MCF 10A (cell line): Measurements from ENCODE around the gene GRID2IP. TPM values are rescaled to one million over a fixed set of nuclear protein-coding genes. Genes with fewer than 3 reads are reported as not detected.
"Not testable (repeated sequence)": the region's sequence is repeated elsewhere in the genome, so short reads cannot be mapped to it uniquely, and the experiment has no call there.

Source experiments
- BruUV-seq: library from RNA; stranded (reverse); fragments of 400-500 nt; replicated peaks from 2 replicates; lab custom pipeline; 2021; lab: Mats Ljungman, UMichigan
- CTCF ChIA-PET: fragments of 300-600 bp; sonication (Branson Sonifier 250); formaldehyde crosslinking; extraction: SDS; loops from one replicate; lab custom pipeline; 2021; ENCODE audit warnings: antibody characterized with exemption, inconsistent platforms; lab: Yijun Ruan, JAX
- POLR2A ChIA-PET: fragments of 300-600, 350-650 bp; sonication (Branson Sonifier 250); formaldehyde crosslinking; extraction: SDS; loops from one replicate; lab custom pipeline; 2020; ENCODE audit warnings: antibody characterized with exemption, inconsistent platforms; lab: Yijun Ruan, JAX
- DNase-seq: peaks from one replicate; pipeline ENCODE4 v3.0.0-alpha.2; 2018; ENCODE audit not compliant: unreplicated experiment
- H3K27ac Mint-ChIP-seq: one replicate; pipeline ENCODE4 v1.8.0; 2022; ENCODE audit warnings: mild to moderate bottlenecking, low read depth, mixed read lengths; ENCODE audit not compliant: unreplicated experiment
- H3K27me3 Mint-ChIP-seq: one replicate; pipeline ENCODE4 v1.8.0; 2022; ENCODE audit warnings: mixed read lengths; ENCODE audit not compliant: insufficient read depth, unreplicated experiment
- H3K36me3 Mint-ChIP-seq: one replicate; pipeline ENCODE4 v1.8.0; 2022; ENCODE audit warnings: mild to moderate bottlenecking, moderate library complexity, mixed read lengths; ENCODE audit not compliant: insufficient read depth, unreplicated experiment
- H3K4me1 Mint-ChIP-seq: one replicate; pipeline ENCODE4 v1.8.0; 2022; ENCODE audit warnings: mixed read lengths; ENCODE audit not compliant: insufficient read depth, unreplicated experiment
- H3K4me3 Mint-ChIP-seq: one replicate; pipeline ENCODE4 v1.8.0; 2022; ENCODE audit warnings: mild to moderate bottlenecking, moderate library complexity, mixed read lengths; ENCODE audit not compliant: unreplicated experiment
- H3K9me3 Mint-ChIP-seq: one replicate; pipeline ENCODE4 v1.8.0; 2022; ENCODE audit warnings: mixed read lengths; ENCODE audit not compliant: unreplicated experiment
- CTCF ChIP-seq: fragments of 200-600 bp; IDR thresholded peaks from one replicate; pipeline ENCODE4 v1.8.0; 2022; ENCODE audit warnings: antibody characterized with exemption, mild to moderate bottlenecking; ENCODE audit not compliant: unreplicated experiment
- intact Hi-C: fragments of 100-400 bp; cut with micrococcal nuclease; formaldehyde crosslinking; loops from 2 replicates; pipeline ENCODE4 v1.14.1; 2022
- total RNA-seq: library from RNA; stranded (reverse); gene quantifications from 2 replicates; pipeline ENCODE4 v1.2.3, GENCODE V29; 2022

Gene GRID2IP
- total RNA-seq, 1 experiment from 2014 or later, result not detected

DNA sequence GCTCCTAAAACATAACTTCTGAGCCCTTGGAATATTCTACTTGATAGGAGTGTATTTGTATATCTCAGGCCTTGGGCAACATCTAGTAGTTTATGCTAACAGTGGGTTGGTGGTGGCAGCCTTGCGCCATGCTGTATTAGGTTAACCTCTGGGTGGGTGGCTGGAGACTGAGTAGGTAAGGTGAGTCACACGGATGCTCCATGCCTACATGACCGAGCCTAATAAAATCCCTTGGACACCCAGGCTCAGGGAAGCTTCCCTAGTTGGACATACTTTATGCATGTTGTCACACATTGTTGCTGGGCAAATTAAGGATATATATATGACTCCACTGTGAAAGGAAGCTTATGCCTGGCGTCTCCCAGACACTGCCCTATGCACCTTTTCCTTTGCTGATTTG is 97.5 kb downstream of the GRID2IP start:
- Mint-ChIP-seq H3K4me1 (peaks cover 16% of the 10 kb centered on the region), H3K9me3 (no peaks in the 10 kb centered on the region), H3K27me3 (no peaks in the 10 kb centered on the region), H3K4me3 (no peak overlapping the region), H3K27ac (peak overlapping the region; percentile 19), H3K36me3 (peaks cover 6% of the 10 kb centered on the region)
- CTCF ChIA-PET, result interaction anchor here (0.9 to 1.4 kb wide), 3 partner anchors 9 to 26 kb away, joined by 3 to 4 read pairs (median 3); no protein-coding TSS in a partner anchor
- DNase-seq, result peak; percentile 81
- TF ChIP-seq CTCF, result no peak
- no TSS peak for BruUV-seq
- POLR2A ChIA-PET, result interaction anchor here (0.6 to 1.3 kb wide), 5 partner anchors 9 to 22 kb away, joined by 3 to 4 read pairs (median 3); no protein-coding TSS in a partner anchor
- intact Hi-C loops, result no loop called here

GRCh38 chr7:6451224-6451705 is 100.0 kb downstream of the GRID2IP start:
- peaks cover 16% of the 10 kb centered on the region for H3K4me1 Mint-ChIP-seq
- H3K27ac Mint-ChIP-seq, result no peak overlapping the region
- intact Hi-C loops, result no loop called here
- no peak for DNase-seq
- TF ChIP-seq CTCF, result no peak
- H3K9me3 Mint-ChIP-seq, result no peaks in the 10 kb centered on the region
- no peak overlapping the region for H3K4me3 Mint-ChIP-seq
- no peaks in the 10 kb centered on the region for H3K27me3 Mint-ChIP-seq
- ChIA-PET CTCF (interaction anchor here (0.6 kb wide), 2 partner anchors 730 to 1709 kb away, joined by 3 to 4 read pairs; no protein-coding TSS in a partner anchor), POLR2A (no interaction called here)
- BruUV-seq, result no TSS peak
- H3K36me3 Mint-ChIP-seq, result peaks cover 23% of the 10 kb centered on the region

GRCh38 chr7:6450591-6450990 is 100.7 kb downstream of the GRID2IP start:
- peaks cover 24% of the 10 kb centered on the region for H3K36me3 Mint-ChIP-seq
- peak; percentile 68 for DNase-seq
- intact Hi-C loops, H3K27me3 Mint-ChIP-seq, H3K4me3 Mint-ChIP-seq, BruUV-seq, H3K27ac Mint-ChIP-seq, H3K9me3 Mint-ChIP-seq, POLR2A ChIA-PET: not testable (repeated sequence)
- peaks cover 21% of the 10 kb centered on the region for H3K4me1 Mint-ChIP-seq
- CTCF ChIA-PET, result interaction anchor here (0.6 kb wide), 1 partner anchor 1710 kb away, joined by 3 read pairs; no protein-coding TSS in a partner anchor

- CTCF ChIA-PET, H3K9me3 Mint-ChIP-seq, POLR2A ChIA-PET, BruUV-seq, H3K27me3 Mint-ChIP-seq, H3K27ac Mint-ChIP-seq, intact Hi-C loops, H3K4me3 Mint-ChIP-seq: not testable (repeated sequence)
- peaks cover 27% of the 10 kb centered on the region for H3K36me3 Mint-ChIP-seq
- peak; percentile 73 for DNase-seq
- peaks cover 26% of the 10 kb centered on the region for H3K4me1 Mint-ChIP-seq
These were observed 101.4 kb downstream of the GRID2IP start for GRCh38 chr7:6449884-6450283.

- Mint-ChIP-seq H3K36me3 (peaks cover 34% of the 10 kb centered on the region), H3K27me3 (no peaks in the 10 kb centered on the region), H3K4me1 (peaks cover 29% of the 10 kb centered on the region), H3K4me3 (no peak overlapping the region), H3K9me3 (no peaks in the 10 kb centered on the region), H3K27ac (no peak overlapping the region)
- intact Hi-C loops, result no loop called here
- no peak for DNase-seq
- no peak for TF ChIP-seq CTCF
- POLR2A ChIA-PET, result interaction anchor here (0.6 to 2.1 kb wide), 10 partner anchors 11 to 178 kb away, joined by 3 to 13 read pairs (median 4); no protein-coding TSS in a partner anchor
- no TSS peak for BruUV-seq
- CTCF ChIA-PET, result interaction anchor here (1.2 kb wide), 1 partner anchor 14 kb away, joined by 3 read pairs; no protein-coding TSS in a partner anchor
These were observed 102.2 kb downstream of the GRID2IP start for GRCh38 chr7:6448943-6449543.
